Neural cell (in vitro differentiated cells): Measurements from ENCODE around the gene PTPRG. TPM values are rescaled to one million over a fixed set of nuclear protein-coding genes. Genes with fewer than 3 reads are reported as not detected.

ENCODE experiments used
- H2AFZ ChIP-seq: fragments of 200-600, 300-800 bp; sonication (generic), shearing (Covaris generic); 2 replicates; pipeline ENCODE4 v1.6.0; 2014; ENCODE audit warnings: low read depth, mild to moderate bottlenecking, antibody characterized with exemption, low read length, moderate library complexity
- H3F3A ChIP-seq: fragments of 200-600 bp; shearing (Covaris generic); 2 replicates; pipeline ENCODE4 v1.6.1; 2016; ENCODE audit warnings: mild to moderate bottlenecking, moderate library complexity, mixed read lengths, antibody characterized with exemption, low read length; ENCODE audit not compliant: insufficient read depth, poor library complexity, severe bottlenecking
- H3K27ac ChIP-seq: fragments of 200-600, 300-800 bp; sonication (generic), shearing (Covaris generic); 2 replicates; pipeline ENCODE4 v1.5.1; 2014; ENCODE audit warnings: mild to moderate bottlenecking, low read length, moderate library complexity
- H3K27me3 ChIP-seq: fragments of 300-800, 200-600 bp; sonication (generic), shearing (Covaris generic); 2 replicates; pipeline ENCODE4 v1.6.0; 2014; ENCODE audit warnings: mild to moderate bottlenecking, low read depth, low read length, moderate library complexity; ENCODE audit not compliant: insufficient read depth
- H3K36me3 ChIP-seq: fragments of 300-800, 200-600 bp; sonication (generic), shearing (Covaris generic); 2 replicates; pipeline ENCODE4 v1.5.1; 2014; ENCODE audit warnings: mild to moderate bottlenecking, antibody characterized with exemption, low read length, moderate library complexity; ENCODE audit not compliant: insufficient read depth
- H3K4me2 ChIP-seq: fragments of 300-800, 200-600 bp; sonication (generic), shearing (Covaris generic); 2 replicates; pipeline ENCODE4 v1.6.0; 2014; ENCODE audit warnings: mild to moderate bottlenecking, low read length
- H3K4me3 ChIP-seq: fragments of 300-800, 200-600 bp; sonication (generic), shearing (Covaris generic); 2 replicates; pipeline ENCODE4 v1.5.1; 2014; ENCODE audit warnings: mild to moderate bottlenecking, low read length, moderate library complexity
- H3K79me2 ChIP-seq: fragments of 200-600 bp; shearing (Covaris generic); replicated peaks from 2 replicates; pipeline ENCODE4 v1.6.0; 2014; ENCODE audit warnings: mild to moderate bottlenecking, low read length, moderate library complexity; ENCODE audit not compliant: insufficient read depth
- H3K9ac ChIP-seq: fragments of 300-800, 200-600 bp; sonication (generic), shearing (Covaris generic); 2 replicates; pipeline ENCODE4 v1.6.1; 2016; ENCODE audit warnings: mild to moderate bottlenecking, low read length, mixed read lengths
- H3K9me2 ChIP-seq: fragments of 200-600 bp; shearing (Covaris generic); 2 replicates; pipeline ENCODE4 v1.6.1; 2016; ENCODE audit warnings: mild to moderate bottlenecking, low read length, mixed read lengths; ENCODE audit not compliant: insufficient read depth
- H3K9me3 ChIP-seq: fragments of 200-600, 300-800 bp; sonication (generic), shearing (Covaris generic); 2 replicates; pipeline ENCODE4 v1.6.1; 2016; ENCODE audit warnings: mild to moderate bottlenecking, mixed run types, low read length, moderate library complexity, mixed read lengths
- H4K20me1 ChIP-seq: fragments of 200-600 bp; shearing (Covaris generic); 2 replicates; pipeline ENCODE4 v1.6.1; 2016; ENCODE audit warnings: mild to moderate bottlenecking, mixed run types; ENCODE audit not compliant: insufficient read depth
- EP300 ChIP-seq: fragments of 450-650 bp; conservative IDR thresholded peaks from 2 replicates; pipeline ENCODE4 v1.6.1; 2014; ENCODE audit warnings: antibody characterized with exemption, mild to moderate bottlenecking, moderate library complexity; ENCODE audit not compliant: poor library complexity, severe bottlenecking
- EZH2 ChIP-seq: fragments of 200-600, 300-800 bp; shearing (Covaris generic), sonication (generic); IDR thresholded peaks from 2 replicates; pipeline ENCODE4 v1.6.1; 2014; ENCODE audit warnings: antibody characterized with exemption, low read length, borderline replicate concordance, mild to moderate bottlenecking; ENCODE audit not compliant: insufficient read depth, poor library complexity, severe bottlenecking
- MXI1 ChIP-seq: fragments of 450-650 bp; conservative IDR thresholded peaks from 2 replicates; pipeline ENCODE4 v1.6.1; 2014; ENCODE audit warnings: antibody characterized with exemption, mild to moderate bottlenecking; ENCODE audit not compliant: poor library complexity, severe bottlenecking
- RAD21 ChIP-seq: fragments of 450-650 bp; conservative IDR thresholded peaks from 2 replicates; pipeline ENCODE4 v1.6.1; 2014; ENCODE audit warnings: antibody characterized with exemption, mild to moderate bottlenecking, moderate library complexity
- REST ChIP-seq: IDR thresholded peaks from 2 replicates; pipeline ENCODE4 v1.6.1; 2012; ENCODE audit warnings: borderline replicate concordance
- SMC3 ChIP-seq: fragments of 450-650 bp; conservative IDR thresholded peaks from 2 replicates; pipeline ENCODE4 v1.6.1; 2014; ENCODE audit warnings: antibody characterized with exemption, mild to moderate bottlenecking, moderate library complexity; ENCODE audit not compliant: poor library complexity
- TAF1 ChIP-seq: IDR thresholded peaks from 2 replicates; pipeline ENCODE4 v1.6.1; 2012; ENCODE audit warnings: low read depth
- polyA plus RNA-seq: library from polyadenylated mRNA; depleted of rRNA; stranded (reverse); fragments of >200 nt; gene quantifications from 2 replicates; pipeline ENCODE4 v1.2.3, GENCODE V29; 2014
- TF ChIP-seq, protein P1 (sequence below): fragments of 450-650 bp; IDR thresholded peaks from 2 replicates; pipeline ENCODE4 v1.5.1; 2014; ENCODE audit warnings: antibody characterized with exemption, mild to moderate bottlenecking, moderate library complexity; ENCODE audit not compliant: poor library complexity, severe bottlenecking

Gene PTPRG
- polyA plus RNA-seq, 1 donor from 2014 or later: 33.1 TPM

- Histone ChIP-seq H3K27me3 (no peaks in the 10 kb centered on the region), H4K20me1 (no peaks in the 10 kb centered on the region), H3K4me3 (no peak overlapping the region), H2AFZ (no peak overlapping the region), H3F3A (no peaks in the 10 kb centered on the region), H3K9me2 (no peaks in the 10 kb centered on the region), H3K9me3 (no peaks in the 10 kb centered on the region), H3K36me3 (no peaks in the 10 kb centered on the region), H3K9ac (no peak overlapping the region), H3K79me2 (no peaks in the 10 kb centered on the region), H3K27ac (no peak overlapping the region), H3K4me2 (no peak overlapping the region)
- TF ChIP-seq REST (no peak), RAD21 (no peak), EP300 (no peak), EZH2 (no peak), MXI1 (no peak), SMC3 (no peak), TAF1 (no peak)
- TF ChIP-seq, protein P1, sequence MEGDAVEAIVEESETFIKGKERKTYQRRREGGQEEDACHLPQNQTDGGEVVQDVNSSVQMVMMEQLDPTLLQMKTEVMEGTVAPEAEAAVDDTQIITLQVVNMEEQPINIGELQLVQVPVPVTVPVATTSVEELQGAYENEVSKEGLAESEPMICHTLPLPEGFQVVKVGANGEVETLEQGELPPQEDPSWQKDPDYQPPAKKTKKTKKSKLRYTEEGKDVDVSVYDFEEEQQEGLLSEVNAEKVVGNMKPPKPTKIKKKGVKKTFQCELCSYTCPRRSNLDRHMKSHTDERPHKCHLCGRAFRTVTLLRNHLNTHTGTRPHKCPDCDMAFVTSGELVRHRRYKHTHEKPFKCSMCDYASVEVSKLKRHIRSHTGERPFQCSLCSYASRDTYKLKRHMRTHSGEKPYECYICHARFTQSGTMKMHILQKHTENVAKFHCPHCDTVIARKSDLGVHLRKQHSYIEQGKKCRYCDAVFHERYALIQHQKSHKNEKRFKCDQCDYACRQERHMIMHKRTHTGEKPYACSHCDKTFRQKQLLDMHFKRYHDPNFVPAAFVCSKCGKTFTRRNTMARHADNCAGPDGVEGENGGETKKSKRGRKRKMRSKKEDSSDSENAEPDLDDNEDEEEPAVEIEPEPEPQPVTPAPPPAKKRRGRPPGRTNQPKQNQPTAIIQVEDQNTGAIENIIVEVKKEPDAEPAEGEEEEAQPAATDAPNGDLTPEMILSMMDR: no peak
Observed at GRCh38 chr3:62236016-62236415, 674.6 kb downstream of the PTPRG start.

DNA sequence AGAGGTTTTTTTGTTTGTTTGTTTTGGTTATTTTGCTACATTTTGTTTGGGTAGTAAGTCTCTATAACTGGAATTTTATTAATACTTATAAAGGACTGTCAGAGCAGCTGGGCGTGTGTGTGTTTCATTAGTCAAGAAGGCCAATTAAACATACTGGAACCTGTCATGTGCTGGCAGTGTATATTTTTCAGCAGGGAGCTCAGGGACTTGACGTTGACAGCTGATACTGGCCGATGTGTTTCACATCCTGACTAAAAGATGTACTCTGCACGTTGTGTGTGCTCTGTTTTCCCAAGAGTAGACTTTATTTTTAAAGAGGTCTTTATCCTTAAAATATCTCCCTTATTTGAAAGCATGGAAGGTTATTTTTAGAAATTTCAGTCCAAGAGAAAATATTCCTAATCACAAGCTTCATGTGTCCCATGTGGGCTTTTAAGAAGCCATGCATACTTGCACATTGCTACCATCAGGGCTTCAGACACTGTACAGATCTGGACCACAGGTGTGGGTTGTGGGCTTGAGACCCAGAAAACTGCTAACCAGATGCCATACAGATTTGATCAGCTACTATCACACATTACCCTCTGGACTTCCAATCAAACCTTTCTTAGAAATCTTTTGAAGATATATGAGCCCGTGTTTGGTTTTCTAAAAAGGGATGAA is 676.0 kb downstream of the PTPRG start:
- no peak for TF ChIP-seq SMC3
- no peak for TF ChIP-seq EZH2
- TF ChIP-seq EP300: no peak
- TF ChIP-seq, protein P1: no peak
- no peak for TF ChIP-seq REST
- no peak for TF ChIP-seq MXI1

More for the DNA sequence above, 676.0 kb downstream of the PTPRG start:
- Histone ChIP-seq H3K4me2 (no peak overlapping the region), H4K20me1 (no peaks in the 10 kb centered on the region), H3K9me3 (no peaks in the 10 kb centered on the region), H3K27me3 (no peaks in the 10 kb centered on the region), H3K4me3 (no peak overlapping the region), H3K27ac (no peak overlapping the region), H3K9me2 (no peaks in the 10 kb centered on the region), H3F3A (peaks cover 3% of the 10 kb centered on the region), H3K36me3 (no peaks in the 10 kb centered on the region), H2AFZ (no peak overlapping the region), H3K79me2 (no peaks in the 10 kb centered on the region), H3K9ac (no peak overlapping the region)
